Stimulated activated CD4-positive, alpha-beta T cell treated with anti-CD3 and anti-CD28 coated beads, Interleukin-2, amount 100 ng/mL, for 4 hours (primary cell): ENCODE data around the gene C5AR1.
A peak's percentile ranks its signal among the peaks of the same experiment; 100 is the strongest.
"Not testable (repeated sequence)": the region's sequence is repeated elsewhere in the genome, so short reads cannot be mapped to it uniquely, and the experiment has no call there.

Experiments used
- DNase-seq: peaks from one replicate; pipeline ENCODE4 v3.0.0-alpha.2; 2020; ENCODE audit warnings: low read depth

C5AR1 gene

GRCh38 chr19:47284324-47284899 lies 25.2 kb upstream of the C5AR1 start:
- DNase-seq = peak; percentile 36

- peak; percentile 71 for DNase-seq
Measured at GRCh38 chr19:47296036-47296435, 13.6 kb upstream of the C5AR1 start.

- not testable (repeated sequence) for DNase-seq
Measured at GRCh38 chr19:47300867-47301266, 8.8 kb upstream of the C5AR1 start.

GRCh38 chr19:47302249-47302648 lies 7.4 kb upstream of the C5AR1 start:
- DNase-seq = no peak

GRCh38 chr19:47303966-47304365 lies 5.7 kb upstream of the C5AR1 start:
- DNase-seq = no peak

- DNase-seq = peak; percentile 26
Measured at GRCh38 chr19:47305309-47305751, 4.3 kb upstream of the C5AR1 start.

GRCh38 chr19:47306303-47306702 lies 3.4 kb upstream of the C5AR1 start:
- no peak for DNase-seq

GRCh38 chr19:47309038-47309437 lies 623 bp upstream of the C5AR1 start:
- no peak for DNase-seq

GRCh38 chr19:47310323-47310722 lies 662 bp downstream of the C5AR1 start:
- no peak for DNase-seq

- no peak for DNase-seq
Measured at GRCh38 chr19:47310819-47311218, 1.2 kb downstream of the C5AR1 start.

- no peak for DNase-seq
Measured at GRCh38 chr19:47312366-47313006, 2.8 kb downstream of the C5AR1 start.

GRCh38 chr19:47313754-47314295 lies 4.2 kb downstream of the C5AR1 start:
- DNase-seq = no peak

- peak; percentile 6 for DNase-seq
Measured at GRCh38 chr19:47315125-47315821, 5.6 kb downstream of the C5AR1 start.

- no peak for DNase-seq
Measured at GRCh38 chr19:47316513-47316912, 6.9 kb downstream of the C5AR1 start.

- no peak for DNase-seq
Measured at GRCh38 chr19:47319923-47320871, 10.5 kb downstream of the C5AR1 start.

GRCh38 chr19:47321630-47322029 lies 12.0 kb downstream of the C5AR1 start:
- no peak for DNase-seq

GRCh38 chr19:47322058-47322457 lies 12.4 kb downstream of the C5AR1 start:
- no peak for DNase-seq

- no peak for DNase-seq
Measured at GRCh38 chr19:47323409-47323808, 13.7 kb downstream of the C5AR1 start.

- DNase-seq = no peak
Measured at GRCh38 chr19:47323872-47324271, 14.2 kb downstream of the C5AR1 start.

GRCh38 chr19:47324502-47324901 lies 14.8 kb downstream of the C5AR1 start:
- no peak for DNase-seq

- DNase-seq = no peak
Measured at GRCh38 chr19:47330466-47330869, 20.8 kb downstream of the C5AR1 start.

- DNase-seq = no peak
Measured at GRCh38 chr19:47331490-47331889, 21.8 kb downstream of the C5AR1 start.
